ENCODE data around the gene CACNA1F.

CACNA1F gene

GRCh38 chrX:49268702-49269009 is 35.5 kb upstream of the CACNA1F start:
- peak overlapping the region; percentile 65 for H3K4me3 ChIP-seq (ENCODE audit: low read depth, low read length)
- no peak for DNase-seq (ENCODE audit: low read depth)
- TF ChIP-seq CTCF (IDR thresholded peaks at IDR 0.05; ENCODE audit: control insufficient read depth, extremely low read depth, insufficient read depth) = no peak

- no peak for TF ChIP-seq CTCF (IDR thresholded peaks at IDR 0.05; ENCODE audit: control insufficient read depth, extremely low read depth, insufficient read depth)
- DNase-seq (ENCODE audit: low read depth) = no peak
- no peak overlapping the region for H3K4me3 ChIP-seq (ENCODE audit: low read depth, low read length)
These were observed 33.6 kb upstream of the CACNA1F start for GRCh38 chrX:49266523-49267445.

GRCh38 chrX:49264460-49264859 is 31.3 kb upstream of the CACNA1F start, which contains the start of gene FOXP3:
TSS of gene FOXP3 (minus strand) at chrX:49264710. CDS start at chrX:49258505, 6,205 bp downstream.
- DNase-seq (ENCODE audit: low read depth) = no peak
- H3K4me3 ChIP-seq (ENCODE audit: low read depth, low read length) = no peak within 1 kb of the TSS
- TF ChIP-seq CTCF (IDR thresholded peaks at IDR 0.05; ENCODE audit: control insufficient read depth, extremely low read depth, insufficient read depth) = no peak

- no peak for TF ChIP-seq CTCF (IDR thresholded peaks at IDR 0.05; ENCODE audit: control insufficient read depth, extremely low read depth, insufficient read depth)
- no peak for DNase-seq (ENCODE audit: low read depth)
- H3K4me3 ChIP-seq (ENCODE audit: low read depth, low read length) = no peak overlapping the region
These were observed 30.5 kb upstream of the CACNA1F start for GRCh38 chrX:49263631-49264030.

GRCh38 chrX:49262603-49263002 is 29.5 kb upstream of the CACNA1F start:
- TF ChIP-seq CTCF (IDR thresholded peaks at IDR 0.05; ENCODE audit: control insufficient read depth, extremely low read depth, insufficient read depth) = no peak
- DNase-seq (ENCODE audit: low read depth) = no peak
- no peak overlapping the region for H3K4me3 ChIP-seq (ENCODE audit: low read depth, low read length)

GRCh38 chrX:49260221-49260985 is 27.3 kb upstream of the CACNA1F start:
- DNase-seq (ENCODE audit: low read depth) = no peak
- no peak overlapping the region for H3K4me3 ChIP-seq (ENCODE audit: low read depth, low read length)
- no peak for TF ChIP-seq CTCF (IDR thresholded peaks at IDR 0.05; ENCODE audit: control insufficient read depth, extremely low read depth, insufficient read depth)
